ENCODE measurements around the gene NCOA5. TPM values are rescaled to one million over a fixed set of nuclear protein-coding genes. Genes with fewer than 3 reads are reported as not detected.

The NCOA5 gene
- polyA plus RNA-seq (2012; ENCODE audit: low read depth, missing spikeins), result 13.5 TPM

DNA sequence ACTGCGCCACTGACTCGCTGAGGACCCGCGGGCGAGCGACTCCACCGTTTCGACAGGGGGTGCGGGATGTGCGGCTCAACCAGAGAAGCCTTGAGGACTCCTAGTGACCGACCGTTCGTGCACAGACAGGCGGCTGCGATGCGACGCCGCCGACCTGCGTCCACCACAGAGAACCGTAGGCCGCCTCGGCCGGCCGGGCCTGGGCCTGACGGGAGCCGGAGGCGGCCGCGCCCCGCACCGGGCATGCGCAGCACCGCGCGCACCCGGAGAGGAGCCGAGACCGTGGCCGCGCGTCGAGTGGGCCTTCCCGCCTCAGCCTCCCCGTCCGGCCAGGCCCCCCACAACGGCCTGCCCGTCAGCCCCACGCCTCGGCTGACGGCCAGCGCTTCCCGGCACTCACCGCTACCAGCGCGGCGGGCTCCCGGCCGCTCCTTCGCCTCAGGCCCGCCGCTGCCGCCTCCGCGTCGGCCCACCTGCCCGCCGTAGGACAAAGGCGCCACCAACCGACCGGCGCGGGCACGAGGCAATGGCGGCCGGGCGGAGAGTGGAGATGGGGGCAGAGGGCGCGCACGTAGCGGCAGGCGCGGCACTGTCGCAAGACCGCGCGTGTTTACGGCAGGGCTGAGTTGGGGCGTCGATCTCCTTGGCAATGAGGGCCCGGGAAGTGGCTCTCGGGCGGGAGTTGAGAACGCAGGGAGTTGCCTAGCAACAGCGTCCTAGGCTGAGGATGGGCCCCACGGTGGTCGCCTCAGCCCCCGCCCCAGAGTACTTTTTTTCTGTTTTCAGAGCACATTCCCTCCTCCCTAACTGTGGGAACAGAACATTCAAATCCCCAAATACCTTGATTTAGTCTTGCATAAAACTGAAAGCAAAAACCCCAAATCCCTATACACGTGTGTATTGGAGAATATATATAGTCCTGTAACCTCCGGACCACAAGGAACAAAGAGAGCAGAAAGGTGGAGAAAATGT, at the start of gene NCOA5:
TSS of gene NCOA5 (minus strand) at position 546 of the 972 bp plus-strand sequence. CDS start 10,538 bp downstream, outside the sequence.
- peak; percentile 81 for TF ChIP-seq POLR2A (IDR thresholded peaks at IDR 0.05; ENCODE audit: low read depth, low read length)
- peak; percentile 84 for TF ChIP-seq POLR2AphosphoS5 (IDR thresholded peaks at IDR 0.05; ENCODE audit: low read depth, low read length)
- TF ChIP-seq POU2F2 (IDR thresholded peaks at IDR 0.05; ENCODE audit: low read depth, low read length), result no peak
- peak; percentile 95 for TF ChIP-seq TAF1 (IDR thresholded peaks at IDR 0.05; ENCODE audit: low read depth, low read length)
- TF ChIP-seq SPI1 (IDR thresholded peaks at IDR 0.05; ENCODE audit: low read depth, low read length), result no peak
- TF ChIP-seq PAX5 (IDR thresholded peaks at IDR 0.05; ENCODE audit: insufficient read depth, low read length, severe bottlenecking), result no peak
- DNase-seq (ENCODE audit: insufficient read length, low spot score), result peak; percentile 91
- FAIRE-seq, result peak; percentile 98

- FAIRE-seq (no peak), DNase-seq (ENCODE audit: insufficient read length, low spot score) (no peak)
- TF ChIP-seq POU2F2 (IDR thresholded peaks at IDR 0.05; ENCODE audit: low read depth, low read length), result no peak
- no peak for TF ChIP-seq SPI1 (IDR thresholded peaks at IDR 0.05; ENCODE audit: low read depth, low read length)
- no peak for TF ChIP-seq TAF1 (IDR thresholded peaks at IDR 0.05; ENCODE audit: low read depth, low read length)
- TF ChIP-seq PAX5 (IDR thresholded peaks at IDR 0.05; ENCODE audit: insufficient read depth, low read length, severe bottlenecking), result no peak
- TF ChIP-seq POLR2AphosphoS5 (IDR thresholded peaks at IDR 0.05; ENCODE audit: low read depth, low read length), result no peak
These were observed 49.6 kb upstream of the NCOA5 start for GRCh38 chr20:46139266-46139889.

DNA sequence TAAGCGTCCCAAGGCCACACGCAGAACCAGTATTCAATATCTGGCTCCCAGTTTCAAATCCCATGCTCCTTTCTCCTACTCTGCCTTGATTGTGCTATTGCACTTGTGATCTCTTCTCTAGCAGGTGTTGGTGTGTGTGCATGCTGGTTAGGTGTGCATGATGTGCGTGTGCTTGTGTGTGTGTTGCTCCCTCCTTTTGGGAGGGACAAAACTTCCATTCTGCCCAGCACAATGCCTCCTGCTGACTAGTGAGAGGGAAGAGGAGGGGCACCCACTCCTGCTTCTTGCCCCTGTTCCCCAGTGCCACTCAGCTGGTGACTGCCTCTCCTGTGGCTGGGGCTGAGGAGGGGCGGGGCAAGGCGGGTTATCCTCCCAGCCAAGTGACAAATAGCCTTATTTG, 48.1 kb upstream of the NCOA5 start:
- DNase-seq (ENCODE audit: insufficient read length, low spot score), result no peak
- no peak for TF ChIP-seq SPI1 (IDR thresholded peaks at IDR 0.05; ENCODE audit: low read depth, low read length)
- no peak for FAIRE-seq

GRCh38 chr20:46135856-46136633, 46.3 kb upstream of the NCOA5 start:
- no peak for FAIRE-seq
- no peak for DNase-seq (ENCODE audit: insufficient read length, low spot score)
- no peak for TF ChIP-seq SPI1 (IDR thresholded peaks at IDR 0.05; ENCODE audit: low read depth, low read length)
- TF ChIP-seq POLR2A (IDR thresholded peaks at IDR 0.05; ENCODE audit: low read depth, low read length), result 0 out of 2 replicates have a peak, but pooled peaks have one; percentile 7

GRCh38 chr20:46134716-46135115, 45.0 kb upstream of the NCOA5 start:
- TF ChIP-seq POU2F2 (IDR thresholded peaks at IDR 0.05; ENCODE audit: low read depth, low read length), result no peak
- TF ChIP-seq POLR2A (IDR thresholded peaks at IDR 0.05; ENCODE audit: low read depth, low read length), result no peak; the same call in 1 of the 2 replicates
- no peak for TF ChIP-seq POLR2AphosphoS5 (IDR thresholded peaks at IDR 0.05; ENCODE audit: low read depth, low read length)
- no peak for TF ChIP-seq SPI1 (IDR thresholded peaks at IDR 0.05; ENCODE audit: low read depth, low read length)
- no peak for TF ChIP-seq PAX5 (IDR thresholded peaks at IDR 0.05; ENCODE audit: insufficient read depth, low read length, severe bottlenecking)
- no peak for TF ChIP-seq TAF1 (IDR thresholded peaks at IDR 0.05; ENCODE audit: low read depth, low read length)
- no peak for FAIRE-seq

DNA sequence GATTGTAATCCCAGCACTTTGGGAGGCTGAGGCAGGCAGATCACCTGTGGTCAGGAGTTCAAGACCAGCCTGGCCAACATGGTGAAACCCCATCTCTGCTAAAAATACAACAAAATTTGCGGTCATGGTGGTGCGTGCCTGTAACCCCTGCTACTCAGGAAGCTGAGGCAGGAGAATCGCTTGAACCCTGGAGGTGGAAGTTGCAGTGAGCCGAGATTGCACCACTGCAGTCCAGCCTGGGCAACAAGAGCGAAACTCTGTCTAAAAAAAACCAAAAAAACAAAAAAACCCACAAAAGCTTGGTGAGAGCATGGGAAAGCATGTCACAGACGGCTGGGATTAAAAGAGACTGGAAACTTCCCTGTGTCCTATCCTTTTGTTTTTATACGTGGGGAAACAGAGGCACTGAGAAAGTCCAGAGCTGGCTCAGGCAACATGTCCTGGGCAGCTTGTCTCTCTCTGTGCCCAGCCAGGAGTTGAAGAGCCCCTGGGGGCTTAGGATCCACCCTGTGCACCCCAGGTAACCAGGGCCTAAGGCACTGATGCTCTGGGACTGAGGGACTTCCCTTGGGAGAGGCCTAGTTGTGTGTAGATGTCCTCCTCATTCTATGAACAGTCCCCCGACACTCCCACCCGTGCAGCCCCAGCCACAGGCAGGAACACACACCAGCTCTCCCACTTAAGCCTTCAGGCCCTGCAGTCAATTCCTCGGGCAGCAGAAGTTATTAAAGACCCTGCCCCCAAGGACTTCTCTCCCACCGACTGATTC, 44.3 kb upstream of the NCOA5 start:
- no peak for FAIRE-seq

More at GRCh38 chr20:46134716-46135115, 45.0 kb upstream of the NCOA5 start:
- no peak for DNase-seq (ENCODE audit: insufficient read length, low spot score)

DNA sequence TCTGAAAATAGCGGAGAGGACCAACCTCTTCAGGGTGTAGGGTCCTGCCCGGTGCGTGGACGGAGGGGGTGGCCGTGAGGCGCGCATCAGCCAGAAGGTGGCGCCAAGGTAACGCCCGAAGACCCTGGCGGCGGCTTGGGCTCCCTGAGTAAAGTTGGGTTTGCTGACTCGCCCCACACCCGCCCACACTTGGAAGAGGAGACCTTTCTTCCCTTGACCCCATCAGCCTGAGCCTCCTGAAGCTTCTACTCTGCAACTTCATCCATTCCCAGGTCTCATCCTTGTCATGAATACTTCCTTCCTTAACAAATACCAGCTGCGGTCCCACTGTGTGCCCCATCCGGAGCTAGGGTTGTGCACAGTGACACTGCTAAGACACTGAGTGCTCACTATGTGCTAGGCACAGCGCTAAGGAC, 43.0 kb upstream of the NCOA5 start:
- DNase-seq (ENCODE audit: insufficient read length, low spot score) (peak; percentile 71), FAIRE-seq (peak; percentile 9)
- TF ChIP-seq POU2F2 (IDR thresholded peaks at IDR 0.05; ENCODE audit: low read depth, low read length), result 0 out of 2 replicates have a peak, but pooled peaks have one; percentile 32
- TF ChIP-seq TAF1 (IDR thresholded peaks at IDR 0.05; ENCODE audit: low read depth, low read length), result no peak

More for the DNA sequence above, 44.3 kb upstream of the NCOA5 start:
- TF ChIP-seq SPI1 (IDR thresholded peaks at IDR 0.05; ENCODE audit: low read depth, low read length) (no peak), POU2F2 (IDR thresholded peaks at IDR 0.05; ENCODE audit: low read depth, low read length) (no peak), TAF1 (IDR thresholded peaks at IDR 0.05; ENCODE audit: low read depth, low read length) (no peak), POLR2AphosphoS5 (IDR thresholded peaks at IDR 0.05; ENCODE audit: low read depth, low read length) (peak; percentile 40; the same call in 1 of the 2 replicates)
- no peak for DNase-seq (ENCODE audit: insufficient read length, low spot score)

DNA sequence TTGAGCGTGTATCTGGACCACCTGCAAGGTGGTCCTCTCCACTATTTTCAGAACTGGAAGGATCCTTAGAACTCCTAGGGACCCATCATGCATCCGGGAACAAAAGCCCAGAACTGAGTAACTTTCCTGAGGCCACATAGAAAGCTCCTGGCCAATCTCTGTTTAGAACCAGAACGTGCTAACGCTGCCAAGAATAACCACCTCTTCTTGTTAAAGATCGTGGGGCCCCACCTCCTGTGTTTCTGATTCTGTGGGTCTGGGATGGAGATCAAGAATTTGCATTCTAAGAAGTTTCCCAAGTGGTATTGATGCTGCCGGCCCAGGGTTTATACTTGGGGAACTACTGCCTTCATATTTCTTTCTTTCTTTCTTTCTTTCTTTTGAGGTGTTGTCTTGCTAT, 41.6 kb upstream of the NCOA5 start:
- no peak for TF ChIP-seq POLR2A (IDR thresholded peaks at IDR 0.05; ENCODE audit: low read depth, low read length)
- no peak for TF ChIP-seq PAX5 (IDR thresholded peaks at IDR 0.05; ENCODE audit: insufficient read depth, low read length, severe bottlenecking)
- TF ChIP-seq SPI1 (IDR thresholded peaks at IDR 0.05; ENCODE audit: low read depth, low read length), result no peak
- no peak for TF ChIP-seq POLR2AphosphoS5 (IDR thresholded peaks at IDR 0.05; ENCODE audit: low read depth, low read length)
- TF ChIP-seq POU2F2 (IDR thresholded peaks at IDR 0.05; ENCODE audit: low read depth, low read length), result no peak
- no peak for DNase-seq (ENCODE audit: insufficient read length, low spot score)
- FAIRE-seq, result no peak

GRCh38 chr20:46130534-46130933, 40.8 kb upstream of the NCOA5 start:
- DNase-seq (ENCODE audit: insufficient read length, low spot score), result no peak

More at GRCh38 chr20:46130534-46130933, 40.8 kb upstream of the NCOA5 start:
- TF ChIP-seq POU2F2 (IDR thresholded peaks at IDR 0.05; ENCODE audit: low read depth, low read length), result no peak
- TF ChIP-seq POLR2A (IDR thresholded peaks at IDR 0.05; ENCODE audit: low read depth, low read length), result no peak
- TF ChIP-seq POLR2AphosphoS5 (IDR thresholded peaks at IDR 0.05; ENCODE audit: low read depth, low read length), result no peak
- no peak for TF ChIP-seq TAF1 (IDR thresholded peaks at IDR 0.05; ENCODE audit: low read depth, low read length)
- TF ChIP-seq SPI1 (IDR thresholded peaks at IDR 0.05; ENCODE audit: low read depth, low read length), result no peak
- no peak for TF ChIP-seq PAX5 (IDR thresholded peaks at IDR 0.05; ENCODE audit: insufficient read depth, low read length, severe bottlenecking)
- no peak for FAIRE-seq
